GM12873 (cell line): ENCODE measurements around the gene MTOR.

Source experiments
- TF ChIP-seq, protein P1 (sequence below): IDR thresholded peaks from 2 replicates; pipeline ENCODE4 v1.5.1; 2012; ENCODE audit warnings: low read depth, mild to moderate bottlenecking, moderate library complexity, low read length, control low read depth; ENCODE audit not compliant: insufficient read depth; ENCODE audit errors: missing control alignments

The MTOR gene

DNA sequence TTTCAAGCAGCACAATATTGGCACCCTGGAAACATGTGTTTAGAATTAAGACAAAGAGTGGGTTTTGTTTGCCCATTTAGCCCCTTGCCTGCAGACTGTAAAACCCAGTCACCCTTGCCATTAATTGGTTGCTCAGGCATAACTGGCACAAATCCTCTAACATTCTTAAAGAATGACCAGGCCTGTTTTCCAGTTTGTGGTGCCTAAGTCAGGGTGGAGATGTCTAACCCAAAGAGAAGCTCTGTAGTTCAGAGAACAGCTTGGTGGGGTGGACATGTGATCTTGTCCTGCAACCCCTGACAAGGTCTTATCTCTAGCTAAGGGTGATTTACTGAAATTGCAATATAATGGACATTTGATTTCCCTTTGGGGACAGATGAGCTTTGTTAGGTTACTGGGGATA is 82.0 kb downstream of the MTOR start:
- TF ChIP-seq, protein P1, sequence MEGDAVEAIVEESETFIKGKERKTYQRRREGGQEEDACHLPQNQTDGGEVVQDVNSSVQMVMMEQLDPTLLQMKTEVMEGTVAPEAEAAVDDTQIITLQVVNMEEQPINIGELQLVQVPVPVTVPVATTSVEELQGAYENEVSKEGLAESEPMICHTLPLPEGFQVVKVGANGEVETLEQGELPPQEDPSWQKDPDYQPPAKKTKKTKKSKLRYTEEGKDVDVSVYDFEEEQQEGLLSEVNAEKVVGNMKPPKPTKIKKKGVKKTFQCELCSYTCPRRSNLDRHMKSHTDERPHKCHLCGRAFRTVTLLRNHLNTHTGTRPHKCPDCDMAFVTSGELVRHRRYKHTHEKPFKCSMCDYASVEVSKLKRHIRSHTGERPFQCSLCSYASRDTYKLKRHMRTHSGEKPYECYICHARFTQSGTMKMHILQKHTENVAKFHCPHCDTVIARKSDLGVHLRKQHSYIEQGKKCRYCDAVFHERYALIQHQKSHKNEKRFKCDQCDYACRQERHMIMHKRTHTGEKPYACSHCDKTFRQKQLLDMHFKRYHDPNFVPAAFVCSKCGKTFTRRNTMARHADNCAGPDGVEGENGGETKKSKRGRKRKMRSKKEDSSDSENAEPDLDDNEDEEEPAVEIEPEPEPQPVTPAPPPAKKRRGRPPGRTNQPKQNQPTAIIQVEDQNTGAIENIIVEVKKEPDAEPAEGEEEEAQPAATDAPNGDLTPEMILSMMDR = no peak

DNA sequence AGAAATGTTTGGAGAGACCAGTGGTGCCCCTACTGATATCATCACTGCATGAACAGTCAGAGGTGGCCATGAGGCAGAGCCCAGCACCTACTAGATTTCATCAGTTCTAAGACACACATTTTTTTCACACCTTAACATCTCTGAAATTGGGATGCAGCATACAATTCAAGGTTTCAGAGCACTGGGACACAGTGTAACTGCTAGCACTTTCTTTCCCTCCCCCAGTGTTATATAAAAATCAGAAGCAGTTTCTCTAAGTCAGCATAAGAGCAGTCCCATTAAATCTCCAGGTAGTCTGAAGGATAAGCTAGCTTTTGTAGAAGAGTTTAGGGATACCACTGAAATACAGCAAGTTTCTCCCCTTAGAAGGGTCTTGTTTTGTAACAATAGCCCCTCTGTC is 83.2 kb downstream of the MTOR start:
- TF ChIP-seq, protein P1 = no peak

DNA sequence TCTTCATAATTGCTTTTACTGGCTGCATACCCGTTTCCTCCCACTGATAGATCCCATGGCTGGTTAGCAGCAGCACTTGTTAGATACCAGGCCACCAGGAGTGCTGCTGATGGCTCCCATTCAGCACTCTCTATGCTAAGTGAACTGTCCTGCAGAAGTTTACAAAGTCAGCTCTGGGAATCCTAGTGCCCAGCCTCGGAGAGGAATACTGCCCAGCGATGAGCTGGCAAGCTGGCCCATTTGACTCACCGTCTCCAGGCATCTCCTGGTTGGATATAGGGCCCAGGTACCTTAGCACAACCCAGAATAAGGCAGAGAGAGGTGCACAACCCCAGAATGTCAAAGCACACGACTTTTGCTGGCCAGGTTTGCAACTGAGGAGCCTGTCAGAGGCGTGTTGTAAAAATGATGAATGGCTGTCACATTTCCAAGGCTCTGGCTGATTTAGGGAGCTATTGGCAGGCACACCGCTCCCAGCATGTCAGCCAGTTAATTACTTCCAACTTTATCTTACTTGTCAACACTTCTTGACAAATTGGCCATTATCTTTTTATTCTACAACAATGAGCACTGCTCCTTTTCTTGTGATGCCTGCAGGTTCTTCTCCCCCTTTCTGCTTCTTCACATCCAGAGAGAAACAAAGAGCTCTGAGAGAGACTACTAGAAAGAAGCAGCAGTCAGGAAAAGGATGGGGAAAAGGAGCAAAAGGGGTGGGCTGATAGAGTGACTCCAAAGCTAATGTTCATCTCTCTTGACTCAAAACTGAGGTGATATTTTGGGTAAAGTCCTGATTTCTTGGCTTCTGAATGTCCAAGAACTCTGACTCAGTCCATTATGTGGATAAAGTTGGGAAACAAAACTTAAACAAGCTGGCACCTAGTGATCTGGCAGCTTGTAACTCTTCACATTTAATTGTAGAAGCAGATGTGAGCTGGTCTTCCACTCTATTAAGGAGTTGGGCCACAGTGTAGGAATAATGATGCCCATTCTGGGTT is 84.0 kb downstream of the MTOR start:
- TF ChIP-seq, protein P1 = no peak

DNA sequence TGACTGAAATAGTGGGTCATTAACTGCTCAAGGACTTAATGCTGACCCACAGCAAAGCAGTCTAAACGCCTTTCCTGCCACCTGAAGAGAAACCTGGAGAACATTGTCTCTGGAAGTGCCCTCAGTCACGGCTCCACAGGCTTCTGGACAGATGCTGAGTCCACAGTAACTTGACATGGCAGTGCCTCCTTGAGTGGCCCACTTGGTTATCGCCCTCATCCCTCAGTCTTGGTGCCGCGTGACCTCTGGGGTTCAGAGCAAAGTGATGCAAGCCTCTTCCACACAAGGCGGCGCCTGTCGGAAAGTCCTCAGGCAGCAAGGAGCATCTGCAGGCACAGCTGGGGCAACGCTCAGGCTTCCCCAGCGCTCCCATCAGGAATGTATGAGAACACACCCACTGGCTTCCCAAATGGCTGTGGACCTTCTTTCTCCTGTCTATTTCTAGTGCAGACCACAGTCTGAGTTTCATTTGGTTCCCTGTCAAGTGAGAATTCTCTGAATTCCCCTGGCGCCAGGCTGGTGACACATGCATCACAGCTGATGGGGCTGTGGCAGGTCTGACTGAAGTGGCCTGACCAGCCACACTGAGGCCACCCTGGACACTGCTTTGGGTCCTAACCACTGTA is 86.2 kb downstream of the MTOR start:
- TF ChIP-seq, protein P1 = no peak

DNA sequence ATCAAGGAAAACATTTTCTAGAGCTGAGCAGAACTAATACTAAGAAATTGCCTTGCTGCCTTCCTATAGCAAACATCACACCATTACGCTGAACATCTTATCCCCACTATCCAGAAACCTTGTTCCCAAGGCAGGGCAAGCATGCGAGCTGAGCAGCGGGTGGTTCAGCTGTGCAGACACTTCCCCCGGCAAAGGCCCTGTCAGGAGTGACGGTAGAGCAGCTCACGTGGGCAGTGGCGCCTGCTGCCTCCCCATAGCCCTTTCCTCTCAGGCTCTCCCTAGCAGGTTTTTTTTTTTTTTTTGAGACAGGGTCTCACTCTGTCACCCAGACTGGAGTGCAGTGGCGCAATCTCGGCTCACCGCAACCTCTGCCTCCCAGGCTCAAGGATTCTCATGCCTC is 86.9 kb downstream of the MTOR start:
- TF ChIP-seq, protein P1 = no peak

DNA sequence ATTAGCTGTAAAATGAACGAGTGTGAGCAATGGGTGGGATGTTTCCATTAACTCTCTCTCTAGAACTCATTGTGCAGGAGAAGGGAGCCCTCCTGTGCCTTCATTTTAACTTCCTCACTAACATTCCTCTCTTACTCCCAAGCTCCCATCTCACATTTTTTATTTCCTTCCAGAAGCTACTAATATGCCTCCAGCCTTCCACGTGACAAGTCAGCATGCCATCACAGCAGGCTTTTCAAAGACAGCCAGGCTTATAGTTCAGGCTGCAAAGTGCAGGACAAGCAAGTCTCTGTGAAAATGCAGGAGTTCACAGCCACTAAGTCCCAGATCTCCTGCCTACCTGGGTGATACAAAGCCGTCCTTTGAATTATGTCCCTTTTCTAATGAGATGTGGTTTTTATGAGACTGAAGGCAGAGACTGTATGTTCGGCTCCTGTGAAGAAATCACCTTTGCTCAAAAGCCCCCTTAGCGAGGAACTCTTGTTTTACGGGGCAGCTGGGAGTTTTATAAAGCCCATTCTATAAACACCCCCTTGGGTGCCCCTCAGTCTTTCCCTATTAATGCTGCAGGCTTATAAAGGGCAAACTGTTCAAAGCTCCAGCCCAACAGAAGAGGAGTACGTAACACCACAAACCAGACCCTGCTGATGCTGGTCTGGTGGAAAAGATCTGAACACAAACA is 87.9 kb downstream of the MTOR start:
- TF ChIP-seq, protein P1 = no peak

DNA sequence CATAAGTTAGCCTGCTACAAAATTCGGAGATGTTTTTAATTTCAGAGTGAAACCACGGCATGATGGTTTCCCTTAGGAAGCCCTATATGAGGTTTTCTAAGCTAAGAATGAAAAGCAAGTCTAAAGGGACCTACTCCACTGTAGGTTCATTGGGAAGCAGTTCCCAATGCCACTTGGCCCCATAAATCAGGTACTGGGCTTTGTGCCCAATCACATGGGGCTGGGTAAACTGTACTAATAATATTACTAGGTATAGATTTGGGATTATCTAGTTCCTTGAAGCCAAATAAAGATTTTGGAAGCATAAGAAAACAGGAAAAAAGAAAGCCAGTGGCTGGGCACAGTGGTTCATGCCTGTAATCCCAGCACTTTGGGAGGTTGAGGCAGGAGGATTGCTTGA is 92.2 kb downstream of the MTOR start:
- TF ChIP-seq, protein P1 = no peak
